GM21528 (cell line): Measurements from ENCODE around the gene COP1.
"Not testable (repeated sequence)": the region's sequence is repeated elsewhere in the genome, so short reads cannot be mapped to it uniquely, and the experiment has no call there.

Experiments
- ATAC-seq: cut with Tn5 transposase; IDR thresholded peaks from one replicate; pipeline ENCODE4 v1.9.1; 2021; ENCODE audit warnings: mild to moderate bottlenecking, moderate library complexity; ENCODE audit not compliant: unreplicated experiment, low FRiP score

Gene COP1

GRCh38 chr1:176141449-176141848 is 65.6 kb downstream of the COP1 start:
- ATAC-seq, result no peak

DNA sequence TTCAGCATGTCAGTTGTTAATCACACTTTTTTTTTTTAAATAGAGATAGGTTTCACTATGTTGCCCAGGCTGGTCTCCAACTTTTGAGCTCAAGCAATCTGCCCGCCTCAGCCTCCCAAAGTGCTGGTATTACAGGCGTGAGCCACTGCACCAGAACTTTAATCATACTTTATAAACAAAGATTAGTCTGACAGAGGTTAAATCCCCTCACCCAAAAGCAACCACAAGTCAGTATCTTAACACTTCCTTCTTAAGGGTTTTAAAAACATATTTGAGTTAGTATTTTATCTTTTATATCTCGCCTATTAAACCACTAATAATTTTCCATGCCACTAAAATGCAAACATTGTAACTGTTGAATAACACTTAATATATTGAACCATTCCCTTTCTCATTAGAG is 70.2 kb downstream of the COP1 start:
- no peak for ATAC-seq

DNA sequence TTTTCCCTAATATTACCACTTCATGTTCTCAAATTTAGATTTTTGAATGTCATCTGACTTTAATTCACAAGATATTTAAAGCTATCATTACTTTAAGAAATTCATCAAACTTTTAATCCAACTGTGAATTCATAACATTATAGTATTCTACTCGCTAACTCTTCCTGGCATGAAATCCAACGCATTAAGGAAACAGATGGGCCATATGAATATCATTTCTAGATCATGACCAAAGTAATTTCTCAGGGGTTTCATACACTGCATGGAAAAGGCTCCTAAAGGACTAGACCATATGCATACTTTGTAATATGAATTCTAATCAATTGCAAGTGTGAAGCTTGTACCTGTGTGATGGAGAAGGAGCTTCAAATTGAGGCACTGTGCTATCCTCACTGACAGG is 72.4 kb downstream of the COP1 start:
- ATAC-seq, result no peak

DNA sequence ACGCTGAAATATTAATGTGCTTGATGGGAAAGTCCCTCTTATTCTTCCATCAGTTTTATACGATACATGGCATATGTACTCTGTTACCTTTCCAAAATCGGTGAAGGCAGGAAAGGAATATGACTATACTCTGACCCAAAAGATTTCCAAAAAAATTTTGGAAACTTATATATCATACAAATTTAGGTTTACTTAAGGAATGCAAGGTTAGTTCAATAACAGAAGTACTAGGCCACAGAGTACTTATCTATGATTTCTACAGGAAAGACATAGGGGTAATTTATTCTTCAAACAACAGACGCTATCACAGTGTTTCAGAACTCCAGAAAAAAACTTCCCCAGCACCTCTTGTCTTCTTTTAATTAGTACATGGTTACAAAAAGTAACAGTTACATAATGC is 84.8 kb downstream of the COP1 start:
- ATAC-seq, result no peak

GRCh38 chr1:176119549-176119948 is 87.5 kb downstream of the COP1 start:
- ATAC-seq, result no peak

- ATAC-seq, result no peak
Measured at GRCh38 chr1:176118985-176119384, 88.1 kb downstream of the COP1 start.

DNA sequence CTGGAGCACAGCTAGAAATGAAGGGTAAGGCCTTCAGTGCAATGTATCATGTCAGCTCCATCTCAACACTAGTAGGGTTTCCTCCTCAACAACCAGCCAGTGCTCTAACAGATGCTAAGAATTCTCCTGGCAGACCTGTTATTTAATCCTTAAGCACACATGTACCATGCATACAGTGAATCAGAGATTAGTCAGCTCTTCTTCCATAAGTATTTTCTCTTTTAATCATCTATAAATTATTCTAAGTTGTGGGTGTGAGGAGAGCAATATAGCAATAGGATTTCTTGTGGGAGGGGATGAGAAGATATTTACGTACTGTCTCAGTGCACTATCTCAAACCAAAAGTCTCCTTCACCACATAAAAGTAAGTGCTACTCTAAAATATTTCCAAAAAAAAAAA is 95.3 kb downstream of the COP1 start:
- no peak for ATAC-seq

DNA sequence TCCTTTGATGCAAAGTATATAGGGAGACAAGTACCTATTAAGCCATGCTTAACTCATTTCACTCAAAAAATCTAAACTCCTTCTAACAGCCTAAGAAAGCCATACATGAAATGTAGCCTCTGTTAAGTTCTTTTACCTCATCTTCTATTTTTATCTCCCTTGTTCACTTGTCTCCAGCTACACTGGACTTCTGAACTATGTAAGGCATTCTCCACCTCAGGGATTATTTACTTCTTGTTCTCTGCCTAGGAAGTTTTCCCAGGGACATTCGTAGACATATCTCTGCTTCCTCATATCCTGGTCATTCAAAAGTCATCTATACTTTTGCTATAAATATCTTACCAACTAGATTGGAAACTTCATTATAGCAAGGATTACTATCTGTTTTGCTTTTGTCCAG is 96.9 kb downstream of the COP1 start:
- ATAC-seq, result no peak

DNA sequence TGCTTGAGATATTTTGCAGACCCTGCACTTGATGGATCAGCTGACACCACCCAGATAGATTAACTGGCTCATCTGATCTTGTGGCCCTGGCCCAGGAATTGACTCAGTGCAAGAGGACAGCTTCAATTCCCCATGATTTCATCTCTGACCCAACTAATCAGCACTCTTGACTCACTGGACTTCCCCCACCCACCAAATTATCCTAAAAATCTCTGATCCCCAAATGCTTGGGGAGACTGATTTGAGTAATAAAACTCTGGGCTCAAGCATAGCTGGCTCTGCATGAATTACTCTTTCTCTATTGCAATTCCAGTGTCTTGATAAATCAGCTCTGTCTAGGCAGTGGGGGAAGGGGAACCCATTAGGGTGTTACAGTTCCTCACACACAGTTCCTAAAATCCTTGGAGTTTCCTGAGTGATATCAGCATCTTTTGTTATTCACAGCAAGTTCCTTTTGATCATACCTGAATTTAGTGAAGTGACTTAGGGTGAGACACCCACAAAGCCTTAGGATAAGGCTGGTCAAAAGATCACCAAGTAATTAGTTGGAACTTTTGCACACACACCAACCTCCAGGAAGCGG is 104.2 kb downstream of the COP1 start:
- ATAC-seq, result no peak

- no peak for ATAC-seq
Measured at GRCh38 chr1:176101951-176102642, 105.0 kb downstream of the COP1 start.

- ATAC-seq, result no peak
Measured at GRCh38 chr1:176098560-176098959, 108.5 kb downstream of the COP1 start.

DNA sequence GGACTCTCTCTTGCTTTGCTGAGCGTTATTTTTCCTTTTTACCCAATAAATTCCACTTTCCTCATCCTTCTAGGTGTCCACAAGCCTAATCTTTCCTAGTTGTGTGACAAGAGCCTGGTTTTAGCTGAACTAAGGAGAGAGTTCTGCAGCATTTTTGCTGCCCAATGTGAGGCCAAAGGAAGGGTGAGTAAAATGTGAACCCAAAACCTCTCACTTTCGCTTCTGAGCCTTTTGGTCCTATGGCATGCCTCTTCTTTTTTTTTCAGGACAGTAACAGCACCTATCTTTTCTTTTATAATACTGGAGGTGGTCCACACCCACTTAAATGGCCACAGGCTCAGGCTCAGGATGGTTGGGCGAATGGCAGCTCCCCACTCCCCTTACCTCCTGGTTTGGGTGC is 111.1 kb downstream of the COP1 start:
- no peak for ATAC-seq

DNA sequence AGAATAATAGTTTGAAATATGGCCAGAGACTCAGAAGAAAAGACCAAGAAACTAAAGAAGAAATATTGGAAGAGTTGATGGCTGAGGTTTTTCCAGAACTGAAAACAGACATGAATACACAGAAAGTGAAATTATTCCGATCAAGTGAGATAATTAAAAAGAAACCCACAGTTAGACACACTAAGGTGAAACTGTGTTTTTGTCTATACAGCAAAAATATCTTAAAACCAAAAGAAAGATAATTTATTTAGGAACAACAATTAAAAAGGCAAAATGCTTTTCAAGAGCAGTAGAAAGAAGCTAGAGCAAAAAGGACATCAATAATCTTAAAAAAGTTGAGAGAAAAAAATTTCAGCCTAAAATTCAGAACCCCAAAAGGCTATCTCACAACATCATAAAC is 116.3 kb downstream of the COP1 start:
- ATAC-seq, result no peak

- ATAC-seq, result not testable (repeated sequence)
Measured at GRCh38 chr1:176087746-176088145, 119.3 kb downstream of the COP1 start.

- ATAC-seq, result no peak
Measured at GRCh38 chr1:176073524-176074157, 133.4 kb downstream of the COP1 start.

GRCh38 chr1:176068901-176069300 is 138.2 kb downstream of the COP1 start:
- ATAC-seq, result no peak

- ATAC-seq, result no peak
Measured at GRCh38 chr1:176068256-176068655, 138.8 kb downstream of the COP1 start.

DNA sequence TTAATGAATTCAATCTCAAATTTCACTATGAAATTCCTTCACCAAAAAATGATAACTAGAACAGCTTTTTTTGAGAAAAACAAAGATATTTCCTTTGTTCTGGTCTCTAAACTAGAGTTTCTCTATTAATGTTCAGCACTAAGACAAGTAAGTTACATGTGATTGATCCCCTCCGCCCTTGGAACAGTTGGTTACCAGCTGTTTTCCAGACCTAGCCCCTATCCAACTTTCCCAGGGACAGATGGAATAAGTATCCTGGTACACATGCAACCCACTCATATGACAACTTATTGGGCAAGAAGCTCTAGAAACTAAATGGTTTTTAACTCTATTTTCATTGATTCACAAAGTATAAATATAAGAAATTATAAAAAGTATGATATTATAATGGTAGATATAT is 140.4 kb downstream of the COP1 start:
- no peak for ATAC-seq

DNA sequence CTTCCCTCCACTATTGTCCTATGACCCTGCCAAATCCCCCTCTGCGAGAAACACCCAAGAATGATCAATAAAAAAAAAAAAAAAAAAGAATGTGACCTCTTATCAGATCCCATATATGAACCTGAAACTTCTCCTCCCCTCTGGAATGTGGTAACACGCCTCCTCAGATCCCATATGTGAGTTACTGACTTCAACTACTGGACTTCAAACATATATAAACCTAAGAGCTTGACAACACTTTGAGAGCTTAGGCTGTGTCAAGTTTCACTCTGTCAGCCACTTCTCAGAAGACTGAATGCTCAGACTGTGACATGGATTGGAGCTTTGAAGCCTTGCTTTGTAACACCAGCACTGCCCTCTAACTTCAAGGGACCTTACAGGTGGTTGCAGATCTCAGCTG is 148.4 kb downstream of the COP1 start:
- ATAC-seq, result no peak

DNA sequence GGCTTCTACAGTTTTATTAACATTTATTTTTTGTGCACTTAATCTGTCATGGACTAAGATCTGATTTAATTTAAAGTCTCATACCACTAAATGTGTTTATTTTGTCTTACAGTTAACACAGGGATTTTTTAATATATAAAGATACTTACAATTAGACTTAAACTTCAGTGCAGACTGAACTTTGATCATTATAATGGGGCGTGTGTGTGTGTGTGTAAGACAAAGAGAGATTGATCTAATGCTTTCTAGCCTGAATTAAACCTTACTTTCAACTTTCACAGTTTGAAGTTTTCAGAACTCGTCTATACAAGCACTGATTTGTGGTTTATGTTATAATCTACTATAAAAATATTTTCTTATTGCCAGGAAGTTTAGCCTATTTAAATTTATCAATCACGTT is 150.8 kb downstream of the COP1 start:
- ATAC-seq, result no peak

DNA sequence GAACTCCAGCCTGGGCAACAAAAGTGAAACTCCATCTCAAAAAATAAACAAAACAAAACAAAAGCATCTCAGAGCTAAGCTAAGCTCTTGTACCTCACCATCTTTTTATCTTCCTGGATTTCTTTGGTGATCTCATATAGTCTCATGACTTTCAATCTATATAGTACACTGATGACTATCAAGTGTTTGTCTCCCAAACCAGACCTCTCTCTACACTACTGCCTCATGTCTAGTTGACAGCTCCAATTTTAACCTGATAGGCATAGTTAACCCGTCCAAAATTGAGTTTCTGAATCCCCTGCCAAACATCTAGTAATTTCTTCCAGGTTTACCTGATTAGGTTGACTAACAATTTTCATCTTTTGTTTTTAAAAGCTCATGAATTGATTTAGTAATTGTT is 151.7 kb downstream of the COP1 start:
- no peak for ATAC-seq

GRCh38 chr1:176051902-176052518 is 155.1 kb downstream of the COP1 start:
- ATAC-seq, result no peak
